Iris pigment epithelial cell (primary cell): Measurements from ENCODE around the gene MRPS5.
A peak's percentile ranks its signal among the peaks of the same experiment; 100 is the strongest.

Experiments
- DNase-seq: peaks from one replicate; pipeline ENCODE4 v3.0.0-alpha.2; 2011; ENCODE audit warnings: low read depth

The MRPS5 gene

GRCh38 chr2:95059656-95060370 lies 61.8 kb downstream of the MRPS5 start:
- DNase-seq, result no peak

- no peak for DNase-seq
Observed at GRCh38 chr2:95058989-95059641, 62.5 kb downstream of the MRPS5 start.

DNA sequence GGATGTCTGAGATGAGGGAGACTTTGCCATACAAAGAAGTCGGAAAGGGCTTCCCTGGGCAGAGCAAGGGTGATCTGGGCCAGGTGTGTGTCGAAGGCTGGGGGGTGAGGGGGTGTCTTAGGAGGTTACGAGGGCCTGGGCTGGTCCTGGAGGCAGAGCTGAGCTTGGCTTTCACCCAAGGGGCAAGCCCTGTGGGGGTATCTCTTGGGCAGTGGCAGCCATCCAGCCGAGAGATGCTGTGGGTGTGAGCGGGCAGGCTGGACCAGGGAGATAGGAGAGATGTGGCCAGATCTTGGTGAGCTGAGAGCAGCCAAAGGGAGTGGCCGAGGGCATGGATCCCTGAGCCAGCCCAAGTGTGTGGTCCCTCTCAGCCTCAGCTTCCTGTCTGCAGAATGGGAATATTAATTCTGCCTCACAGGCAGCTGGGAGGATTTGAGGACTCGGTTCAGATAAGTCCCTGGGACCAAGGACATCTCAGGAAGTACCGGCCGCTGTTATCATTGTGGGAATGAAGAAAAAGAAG lies 63.1 kb downstream of the MRPS5 start:
- no peak for DNase-seq

GRCh38 chr2:95057535-95058370 lies 63.9 kb downstream of the MRPS5 start:
- no peak for DNase-seq

GRCh38 chr2:95056461-95057459 lies 64.8 kb downstream of the MRPS5 start:
- DNase-seq, result peak; percentile 25

- DNase-seq, result no peak
Observed at GRCh38 chr2:95056044-95056443, 65.6 kb downstream of the MRPS5 start.

- no peak for DNase-seq
Observed at GRCh38 chr2:95055262-95055661, 66.3 kb downstream of the MRPS5 start.

- DNase-seq, result no peak
Observed at GRCh38 chr2:95054016-95054415, 67.6 kb downstream of the MRPS5 start.

GRCh38 chr2:95053543-95053942 lies 68.1 kb downstream of the MRPS5 start:
- no peak for DNase-seq

- no peak for DNase-seq
Observed at GRCh38 chr2:95052804-95053479, 68.7 kb downstream of the MRPS5 start.

- DNase-seq, result no peak
Observed at GRCh38 chr2:95052307-95052706, 69.3 kb downstream of the MRPS5 start.

DNA sequence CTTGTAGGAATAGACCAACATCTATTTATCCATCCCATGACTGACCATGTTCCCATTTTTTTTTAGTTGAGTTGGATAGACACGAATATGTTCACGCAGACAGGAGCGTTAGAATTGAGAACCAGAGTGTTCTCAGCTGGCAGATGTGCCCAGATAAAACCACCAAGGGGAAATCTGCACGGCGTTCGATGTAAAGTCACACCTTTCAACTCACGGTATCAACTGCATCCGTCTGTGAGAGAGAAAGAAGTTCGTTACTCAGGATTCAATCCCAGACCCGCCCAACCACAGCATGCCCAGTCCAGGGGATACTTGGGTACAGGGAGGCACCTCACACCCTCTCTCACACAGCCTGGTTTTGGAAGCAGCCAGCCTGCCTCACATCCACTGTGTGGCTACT lies 70.0 kb downstream of the MRPS5 start:
- no peak for DNase-seq

DNA sequence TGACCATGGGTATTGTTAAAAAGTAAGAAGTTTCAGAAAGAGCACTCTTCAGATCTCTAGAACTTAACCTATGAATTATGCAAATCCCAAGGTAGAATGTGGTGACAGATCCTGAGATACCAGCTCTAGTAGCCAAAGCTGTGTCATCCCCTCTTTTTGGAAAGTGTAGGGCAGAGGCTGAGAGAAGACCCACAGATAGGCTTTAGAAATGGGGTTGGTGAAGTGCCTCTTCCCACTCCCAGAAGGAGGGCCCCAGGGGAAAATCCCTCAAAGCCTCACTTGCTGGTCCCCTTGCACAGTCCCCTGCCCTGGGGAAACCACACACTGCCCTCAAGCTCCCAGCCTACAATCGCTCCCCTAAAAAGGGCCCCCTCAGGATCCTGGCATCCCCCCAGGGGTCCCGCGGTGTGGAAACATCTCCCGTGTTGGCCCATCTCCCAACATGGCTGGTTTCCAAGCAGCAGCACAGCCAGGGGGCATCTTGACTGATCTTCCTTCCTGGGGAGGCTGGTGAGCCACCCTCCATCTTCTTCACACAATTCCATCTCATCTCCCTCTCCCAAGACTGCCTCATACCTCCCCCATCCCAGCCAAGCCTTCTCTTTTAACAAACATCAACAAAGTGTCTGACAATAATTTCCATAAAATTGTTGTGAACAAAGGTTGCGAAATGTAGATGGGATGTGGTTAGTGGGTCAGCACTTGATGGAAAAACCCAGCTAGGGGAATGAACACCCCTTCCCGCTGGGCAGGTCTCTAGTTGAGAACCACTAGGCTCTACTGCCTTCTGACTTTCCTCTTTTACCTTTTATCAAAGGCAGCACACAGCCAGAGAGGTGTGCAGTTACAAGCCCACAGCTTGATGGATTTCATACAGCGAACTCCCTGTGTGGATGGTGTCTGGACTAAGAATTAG lies 71.0 kb downstream of the MRPS5 start:
- no peak for DNase-seq

- no peak for DNase-seq
Observed at GRCh38 chr2:95049961-95050360, 71.6 kb downstream of the MRPS5 start.

GRCh38 chr2:95049683-95049955 lies 72.0 kb downstream of the MRPS5 start:
- DNase-seq, result no peak

DNA sequence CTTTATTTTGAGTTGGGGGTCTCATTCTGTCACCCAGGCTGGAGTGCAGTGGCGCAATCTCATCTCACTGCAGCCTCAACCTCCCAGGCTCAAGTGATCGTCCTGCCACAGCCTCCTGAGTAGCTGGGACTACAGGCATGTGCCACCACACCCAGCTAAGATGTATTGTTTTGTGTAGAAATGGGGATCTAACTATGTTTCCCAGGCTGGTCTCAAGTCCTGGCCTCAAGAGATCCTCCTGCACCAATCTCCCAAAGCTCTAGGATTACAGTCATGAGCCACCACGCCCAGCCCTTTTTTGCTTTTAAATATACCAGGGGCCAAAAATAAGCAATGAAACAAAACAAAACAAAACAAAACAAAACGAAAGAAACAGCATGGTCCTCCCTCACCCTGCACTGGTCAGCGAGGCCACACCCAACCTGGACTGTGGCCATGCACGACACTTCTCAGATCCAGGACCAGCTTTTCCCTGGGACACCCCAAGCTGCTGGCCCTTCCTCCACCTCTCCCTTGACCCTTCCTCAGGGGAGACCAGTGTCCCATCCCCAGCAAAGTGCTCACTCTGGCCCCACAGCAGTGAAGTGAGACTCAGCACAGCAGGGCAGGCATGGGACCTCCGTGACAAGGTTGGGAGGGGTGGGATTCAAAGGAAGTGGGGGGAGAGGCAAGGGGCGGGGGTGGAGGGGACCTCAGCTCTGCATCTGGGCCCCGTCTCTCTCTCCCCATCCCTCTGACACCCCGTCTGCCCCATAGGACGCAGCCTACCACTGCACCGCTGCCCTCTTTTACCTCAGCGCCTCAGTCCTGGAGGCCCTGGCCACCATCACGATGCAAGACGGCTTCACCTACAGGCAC lies 72.6 kb downstream of the MRPS5 start:
- no peak for DNase-seq

DNA sequence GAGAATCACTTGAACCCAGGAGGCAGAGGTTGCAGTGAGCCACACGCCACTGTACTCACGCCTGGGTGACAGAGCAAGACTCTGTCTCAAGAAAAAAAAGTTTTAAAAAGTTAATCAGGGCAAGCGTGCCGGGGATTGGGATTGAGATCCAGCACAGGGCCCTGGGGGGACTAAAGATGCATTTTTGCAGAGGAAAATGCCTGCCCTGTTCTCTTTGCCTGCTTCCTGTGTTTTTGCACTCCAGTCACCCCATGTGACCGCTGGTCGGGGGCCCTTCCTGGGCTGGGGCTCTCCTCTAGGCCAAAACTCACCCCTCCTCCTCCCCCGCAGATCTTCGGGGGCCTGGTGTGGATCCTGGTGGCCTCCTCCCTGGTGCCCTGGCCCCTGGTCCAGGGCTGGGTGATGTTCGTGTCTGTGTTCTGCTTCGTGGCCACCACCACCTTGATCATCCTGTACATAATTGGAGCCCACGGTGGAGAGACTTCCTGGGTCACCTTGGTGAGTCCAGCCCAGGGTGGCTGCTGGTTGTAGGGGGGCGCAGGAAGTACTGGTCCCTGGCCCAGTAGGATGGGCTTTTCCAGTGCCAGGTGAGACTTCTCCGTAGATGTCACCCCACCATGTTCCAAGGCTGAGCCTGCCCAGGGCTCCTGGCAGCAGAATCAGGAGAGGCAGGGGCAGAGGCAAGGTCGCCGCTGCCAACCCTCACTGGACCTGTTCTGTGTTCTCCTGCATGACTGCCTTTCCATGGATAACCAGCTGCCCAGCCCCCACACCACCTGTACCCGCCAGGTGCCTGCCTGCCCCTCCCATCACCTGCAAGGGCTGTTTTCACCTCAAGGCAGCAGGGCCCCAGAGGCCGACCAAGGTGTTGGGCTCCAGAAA lies 73.7 kb downstream of the MRPS5 start:
- no peak for DNase-seq
